Astrocyte (in vitro differentiated cells and primary cell): Measurements from ENCODE around the gene EYS. TPM values are rescaled to one million over a fixed set of nuclear protein-coding genes. Genes with fewer than 3 reads are reported as not detected.

Experiments
- DNase-seq: peaks from one replicate; pipeline ENCODE4 v3.0.0-alpha.2; 2010; ENCODE audit warnings: low read depth
- FAIRE-seq: peaks from 2 replicates; lab custom pipeline; 2011; peaks lifted over from hg19 to GRCh38; lab: Jason Lieb, UNC
- H2AFZ ChIP-seq: 2 replicates; pipeline ENCODE4 v1.6.0; 2012; ENCODE audit warnings: low read depth, low read length, inconsistent platforms
- H3K27ac ChIP-seq: 2 replicates; pipeline ENCODE4 v1.5.1; 2011; ENCODE audit warnings: low read depth, low read length, inconsistent platforms
- H3K27me3 ChIP-seq: 2 replicates; pipeline ENCODE4 v1.6.0; 2011; ENCODE audit warnings: low read length, inconsistent platforms; ENCODE audit not compliant: insufficient read depth
- H3K36me3 ChIP-seq: 2 replicates; pipeline ENCODE4 v1.5.1; 2011; ENCODE audit warnings: low read length, inconsistent platforms; ENCODE audit not compliant: insufficient read depth
- H3K4me1 ChIP-seq: 2 replicates; pipeline ENCODE4 v1.5.1; 2011; ENCODE audit warnings: low read length, inconsistent platforms; ENCODE audit not compliant: insufficient read depth
- H3K4me2 ChIP-seq: 2 replicates; pipeline ENCODE4 v1.6.0; 2012; ENCODE audit warnings: low read length, inconsistent platforms
- H3K4me3 ChIP-seq: 2 replicates; pipeline ENCODE4 v1.5.1; 2011; ENCODE audit warnings: low read depth, mild to moderate bottlenecking, low read length, inconsistent platforms; ENCODE audit not compliant: insufficient read depth
- H3K79me2 ChIP-seq: 2 replicates; pipeline ENCODE4 v1.6.0; 2012; ENCODE audit warnings: mild to moderate bottlenecking, low read length, inconsistent platforms; ENCODE audit not compliant: insufficient read depth
- H3K9ac ChIP-seq: 2 replicates; pipeline ENCODE4 v1.6.0; 2012; ENCODE audit warnings: mild to moderate bottlenecking, low read length, inconsistent platforms
- H3K9me3 ChIP-seq: 2 replicates; pipeline ENCODE4 v1.5.1; 2012; ENCODE audit warnings: low read depth, mild to moderate bottlenecking, low read length, inconsistent platforms; ENCODE audit not compliant: insufficient read depth
- H4K20me1 ChIP-seq: 2 replicates; pipeline ENCODE4 v1.6.0; 2012; ENCODE audit warnings: low read length, inconsistent platforms; ENCODE audit not compliant: insufficient read depth
- H3K27ac Mint-ChIP-seq: one replicate; pipeline ENCODE4 v1.8.0; 2021; ENCODE audit warnings: mild to moderate bottlenecking, mixed read lengths; ENCODE audit not compliant: unreplicated experiment
- H3K27me3 Mint-ChIP-seq: one replicate; pipeline ENCODE4 v1.8.0; 2021; ENCODE audit warnings: low read depth, mixed read lengths; ENCODE audit not compliant: unreplicated experiment
- H3K36me3 Mint-ChIP-seq: one replicate; pipeline ENCODE4 v1.8.0; 2021; ENCODE audit warnings: low read depth, mixed read lengths; ENCODE audit not compliant: unreplicated experiment
- H3K4me1 Mint-ChIP-seq: one replicate; pipeline ENCODE4 v1.8.0; 2021; ENCODE audit warnings: low read depth, mixed read lengths; ENCODE audit not compliant: unreplicated experiment
- H3K4me3 Mint-ChIP-seq: one replicate; pipeline ENCODE4 v1.8.0; 2021; ENCODE audit warnings: mild to moderate bottlenecking, moderate library complexity, mixed read lengths; ENCODE audit not compliant: unreplicated experiment
- H3K9me3 Mint-ChIP-seq: one replicate; pipeline ENCODE4 v1.8.0; 2021; ENCODE audit warnings: mild to moderate bottlenecking, mixed read lengths; ENCODE audit not compliant: unreplicated experiment
- CTCF ChIP-seq: IDR thresholded peaks from 2 replicates; pipeline ENCODE4 v1.5.1; 2011; ENCODE audit warnings: low read depth, mild to moderate bottlenecking, inconsistent platforms, low read length, moderate library complexity; ENCODE audit not compliant: insufficient read depth
- EZH2 ChIP-seq: IDR thresholded peaks from 2 replicates; pipeline ENCODE4 v1.6.1; 2012; ENCODE audit warnings: mild to moderate bottlenecking, low read length, inconsistent platforms; ENCODE audit not compliant: insufficient read depth
- total RNA-seq: library from RNA; stranded (reverse); gene quantifications from 2 replicates; pipeline ENCODE4 v1.2.1, GENCODE V29; 2021

EYS gene
- total RNA-seq, 1 donor from 2014 or later: 0.16 TPM

DNA sequence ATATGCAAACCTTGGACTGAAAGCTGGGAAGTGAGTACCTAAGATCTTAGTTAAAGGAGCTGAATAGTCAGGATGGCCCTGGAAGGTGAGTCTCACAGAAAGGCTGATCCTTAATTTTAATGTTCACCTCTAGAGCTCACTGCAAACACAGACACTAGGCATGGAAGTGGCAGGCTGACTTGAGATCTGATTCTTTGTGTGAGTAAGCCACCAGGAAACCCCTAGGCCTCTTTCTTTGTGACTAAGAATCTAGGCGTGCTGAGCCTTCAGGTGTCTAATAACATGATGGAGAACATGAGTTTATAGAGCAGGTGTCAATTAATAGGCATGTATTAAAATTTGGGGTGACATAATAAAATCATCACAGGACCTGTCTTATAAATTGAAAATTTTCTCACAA is 642.2 kb downstream of the EYS start:
- H3K27ac ChIP-seq: no peak overlapping the region
- H3K9me3 ChIP-seq: no peaks in the 10 kb centered on the region
- no peak for TF ChIP-seq CTCF
- no peak for TF ChIP-seq EZH2
- H3K9ac ChIP-seq: no peak overlapping the region
- H3K4me3 Mint-ChIP-seq: no peak overlapping the region
- no peaks in the 10 kb centered on the region for H3K27me3 Mint-ChIP-seq
- no peak for DNase-seq
- no peaks in the 10 kb centered on the region for H3K4me1 ChIP-seq
- H3K36me3 ChIP-seq: no peaks in the 10 kb centered on the region
- FAIRE-seq: no peak
- H3K4me2 ChIP-seq: no peak overlapping the region
- no peaks in the 10 kb centered on the region for H3K27me3 ChIP-seq
- H3K9me3 Mint-ChIP-seq: no peaks in the 10 kb centered on the region
- H3K79me2 ChIP-seq: no peaks in the 10 kb centered on the region
- H4K20me1 ChIP-seq: no peaks in the 10 kb centered on the region
- H3K36me3 Mint-ChIP-seq: no peaks in the 10 kb centered on the region
- no peaks in the 10 kb centered on the region for H3K4me1 Mint-ChIP-seq
- no peak overlapping the region for H2AFZ ChIP-seq
- no peak overlapping the region for H3K4me3 ChIP-seq
- no peak overlapping the region for H3K27ac Mint-ChIP-seq

DNA sequence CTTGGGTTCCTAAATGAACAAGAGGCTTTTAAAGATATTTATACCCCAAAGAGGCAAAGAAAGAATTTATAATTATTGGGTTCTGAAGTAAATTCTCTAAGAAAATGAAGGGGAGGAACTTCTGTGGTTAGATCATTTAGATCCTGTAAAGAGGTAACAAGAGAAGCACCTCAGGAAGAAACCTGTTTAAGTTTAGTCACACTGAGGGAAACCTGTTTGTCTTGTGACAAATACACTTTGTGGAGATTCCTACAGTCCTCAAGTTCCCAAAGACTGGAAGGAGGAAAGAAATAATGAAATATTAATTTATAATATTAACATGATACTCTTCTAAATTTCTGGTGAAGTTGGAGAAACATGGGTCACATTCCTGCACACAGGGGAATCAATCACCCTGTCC is 647.5 kb downstream of the EYS start:
- Histone ChIP-seq H4K20me1 (no peaks in the 10 kb centered on the region), H3K9ac (no peak overlapping the region), H3K4me1 (no peaks in the 10 kb centered on the region), H3K36me3 (no peaks in the 10 kb centered on the region), H2AFZ (no peak overlapping the region), H3K4me3 (no peak overlapping the region), H3K27me3 (no peaks in the 10 kb centered on the region), H3K27ac (no peak overlapping the region), H3K9me3 (no peaks in the 10 kb centered on the region), H3K4me2 (no peak overlapping the region), H3K79me2 (no peaks in the 10 kb centered on the region)
- H3K36me3 Mint-ChIP-seq: no peaks in the 10 kb centered on the region
- H3K27me3 Mint-ChIP-seq: no peaks in the 10 kb centered on the region
- DNase-seq (no peak), FAIRE-seq (no peak)
- H3K4me1 Mint-ChIP-seq: no peaks in the 10 kb centered on the region
- no peak overlapping the region for H3K27ac Mint-ChIP-seq
- TF ChIP-seq CTCF (no peak), EZH2 (no peak)
- peaks cover 2% of the 10 kb centered on the region for H3K9me3 Mint-ChIP-seq
- H3K4me3 Mint-ChIP-seq: no peak overlapping the region

DNA sequence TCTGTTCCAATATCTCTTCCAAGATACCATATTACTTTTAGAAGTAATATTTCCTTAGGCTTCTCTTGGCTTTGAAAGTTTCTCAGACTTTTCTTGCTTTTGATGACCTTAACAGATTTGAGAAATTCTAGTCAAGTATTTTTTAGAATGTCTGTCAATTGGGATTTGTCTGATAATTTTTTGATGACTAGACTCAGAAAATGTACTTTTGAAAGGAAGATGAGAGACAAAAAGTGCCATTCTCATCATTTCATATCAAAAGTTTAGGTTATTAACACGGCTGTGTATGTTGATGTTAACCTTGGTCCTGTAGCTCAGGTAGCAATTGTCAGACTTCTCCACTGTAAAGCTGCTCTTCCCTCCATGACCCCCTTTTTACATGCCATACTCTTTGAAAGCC is 651.5 kb downstream of the EYS start:
- H3K36me3 Mint-ChIP-seq: no peaks in the 10 kb centered on the region
- TF ChIP-seq EZH2: no peak
- TF ChIP-seq CTCF: no peak
- FAIRE-seq: no peak

More for the DNA sequence above, 651.5 kb downstream of the EYS start:
- Histone ChIP-seq H4K20me1 (no peaks in the 10 kb centered on the region), H3K4me3 (no peak overlapping the region), H3K9me3 (no peaks in the 10 kb centered on the region), H3K4me2 (no peak overlapping the region), H3K4me1 (no peaks in the 10 kb centered on the region), H2AFZ (no peak overlapping the region), H3K27ac (no peak overlapping the region), H3K9ac (no peak overlapping the region), H3K79me2 (no peaks in the 10 kb centered on the region), H3K36me3 (no peaks in the 10 kb centered on the region), H3K27me3 (no peaks in the 10 kb centered on the region)
- peaks cover 2% of the 10 kb centered on the region for H3K9me3 Mint-ChIP-seq
- H3K27me3 Mint-ChIP-seq: no peaks in the 10 kb centered on the region
- no peak overlapping the region for H3K4me3 Mint-ChIP-seq
- H3K27ac Mint-ChIP-seq: no peak overlapping the region
- no peaks in the 10 kb centered on the region for H3K4me1 Mint-ChIP-seq
- DNase-seq: no peak
